Right lobe of liver (tissue), 6 donors: ENCODE results near the gene CDH16. TPM values are rescaled to one million over a fixed set of nuclear protein-coding genes. Genes with fewer than 3 reads are reported as not detected.

Source experiments
- ATAC-seq, 4 donors: fragments of 200-7000 bp; cut with Tn5 transposase; one replicate each; pipeline ENCODE4 v1.9.1; 2020; ENCODE audit warnings: mild to moderate bottlenecking in 4 of 4, moderate library complexity in 4 of 4
- DNase-seq, 3 donors: peaks; one replicate each; pipeline ENCODE4 v3.0.0-alpha.2; 2020
- H3K27ac ChIP-seq, 3 donors: fragments of 200-600 bp; one replicate each; pipeline ENCODE4 v1.8.0; 2022
- H3K27me3 ChIP-seq, 2 donors: fragments of 200-600 bp; one replicate each; pipeline ENCODE4 v1.8.0; 2022
- H3K36me3 ChIP-seq, 4 donors: fragments of 200-600 bp; sonication (generic) in 1 of 4; one replicate each; pipeline versions ENCODE4 v1.5.1 to v1.8.0; 2017 to 2022; ENCODE audit warnings: control low read depth in 1 of 4
- H3K4me1 ChIP-seq, 4 donors: fragments of 200-600 bp; sonication (generic) in 1 of 4; one replicate each; pipeline versions ENCODE4 v1.5.1 to v1.8.0; 2017 to 2022; ENCODE audit warnings: control low read depth in 1 of 4
- H3K4me3 ChIP-seq, 3 donors: fragments of 200-600 bp; one replicate each; pipeline ENCODE4 v1.8.0; 2022
- H3K9me3 ChIP-seq, 4 donors: fragments of 200-600 bp; sonication (generic) in 1 of 4; one replicate each; pipeline versions ENCODE4 v1.5.1 to v1.8.0; 2017 to 2022; ENCODE audit warnings: control low read depth in 1 of 4
- CTCF ChIP-seq, 4 donors: fragments of 200-600 bp in 3 of 4; fragments of 450-650 bp in 1 of 4; IDR thresholded peaks; one replicate each; pipeline versions ENCODE4 v1.5.1 to v1.8.0; 2016 to 2022; ENCODE audit warnings: antibody characterized with exemption in 4 of 4, mild to moderate bottlenecking in 2 of 4
- POLR2A ChIP-seq: fragments of 450-650 bp; IDR thresholded peaks from one replicate; pipeline ENCODE4 v1.6.1; 2017; ENCODE audit warnings: antibody characterized with exemption, mild to moderate bottlenecking
- WGBS: methylation state at CpG from one replicate; pipeline ENCODE4 v1.1.6; 2018; ENCODE audit warnings: low coverage, low lambda C conversion rate; ENCODE audit not compliant: insufficient coverage; ENCODE audit errors: missing lambda C conversion rate; 5-methylcytosine and 5-hydroxymethylcytosine counted together
- intact Hi-C, 2 donors: fragments of 100-400 bp; cut with DNase I; formaldehyde crosslinking; loops; one replicate each; pipeline versions ENCODE4 v1.11.2 to v1.14.1; 2022
- total RNA-seq, 6 experiments: library from RNA; depleted of rRNA in 2 of 6; stranded (reverse); fragments of >200 nt in 2 of 6; fragmentation: NEBNext Ultra II Directional in 3 of 6; extraction: Animal tissue kit (Norgen Biotek cat#: 25700) in 3 of 6; gene quantifications; one replicate each; pipeline versions ENCODE4 v1.1.0 to v1.2.4, GENCODE V29; 2016 to 2023
- donor health status: DM: no; HTN: yes; CAD: no.
- donor health status: DM: no; HTN: no; CAD: no.
- donor health status: DM: no; HTN: no; CAD: no.
- donor health status: DM: no; HTN: yes; CAD: no.
- donor health status: DM: no; HTN: yes; CAD: no.

Gene CDH16
- total RNA-seq, 6 experiments from 2014 or later, result 0.07 to 0.47 (median 0.22) TPM; not detected in 2

- ATAC-seq, result no peak
- H3K9me3 ChIP-seq, result no peaks in the 10 kb centered on the region
- no peak overlapping the region for H3K27ac ChIP-seq
- no peak for TF ChIP-seq CTCF (IDR thresholded peaks at IDR 0.05)
- TF ChIP-seq POLR2A, result no peak
- DNase-seq, result no peak
- H3K27me3 ChIP-seq, result no peaks in the 10 kb centered on the region
- H3K36me3 ChIP-seq, result no peaks in the 10 kb centered on the region
- H3K4me3 ChIP-seq, result no peak overlapping the region
- peaks cover 0 to 20% (median 8%) of the 10 kb centered on the region in 4 donors for H3K4me1 ChIP-seq
- intact Hi-C loops, result no loop called here
- whole genome bisulfite sequencing, result 31% methylated on average over 2 of the region's 4 CpGs
Measured at GRCh38 chr16:66932076-66932475, 13.4 kb upstream of the CDH16 start.

GRCh38 chr16:66931665-66932064, 13.0 kb upstream of the CDH16 start:
- intact Hi-C loops, result no loop called here

DNA sequence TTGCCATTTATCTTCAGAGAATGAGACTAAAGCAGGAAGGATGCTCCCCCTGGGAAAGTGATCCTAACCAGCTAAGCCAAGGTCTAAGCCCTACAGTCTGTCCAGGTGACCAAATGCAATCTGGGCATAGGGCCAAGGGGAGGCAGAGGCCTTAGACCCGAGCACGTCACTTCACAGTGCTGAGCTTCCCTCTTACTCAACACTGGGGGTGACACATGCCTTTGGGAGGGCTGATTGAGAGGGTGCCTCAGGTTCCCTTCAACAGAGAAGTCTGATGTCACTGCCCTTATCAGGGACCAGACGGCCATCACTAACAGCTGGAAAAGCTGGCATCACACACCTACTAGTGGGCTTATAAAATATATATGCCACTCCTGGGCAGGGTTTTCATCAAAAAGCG, 11.5 kb upstream of the CDH16 start:
- no peaks in the 10 kb centered on the region for H3K9me3 ChIP-seq
- no peaks in the 10 kb centered on the region for H3K36me3 ChIP-seq
- ATAC-seq, result peak; percentile 50 to 68 (median 58)
- TF ChIP-seq POLR2A, result no peak
- TF ChIP-seq CTCF (IDR thresholded peaks at IDR 0.05), result no peak
- H3K4me3 ChIP-seq, result no peak overlapping the region
- H3K4me1 ChIP-seq, result peaks cover 0 to 17% (median 8%) of the 10 kb centered on the region in 4 donors
- intact Hi-C loops, result no loop called here
- H3K27me3 ChIP-seq, result no peaks in the 10 kb centered on the region
- WGBS, result 53% methylated on average over 3 of the region's 4 CpGs
- peak; percentile 83 to 91 (median 86) for DNase-seq
- peak overlapping the region in 2 of 3 donors; percentile 47 to 63 for H3K27ac ChIP-seq

More at GRCh38 chr16:66931665-66932064, 13.0 kb upstream of the CDH16 start:
- Histone ChIP-seq H3K4me3 (no peak overlapping the region), H3K27ac (no peak overlapping the region), H3K4me1 (peaks cover 0 to 16% (median 7%) of the 10 kb centered on the region in 4 donors), H3K9me3 (no peaks in the 10 kb centered on the region), H3K27me3 (no peaks in the 10 kb centered on the region), H3K36me3 (no peaks in the 10 kb centered on the region)
- no peak for ATAC-seq
- WGBS, result 68% methylated on average over 2 of the region's 2 CpGs
- DNase-seq, result no peak
- no peak for TF ChIP-seq CTCF (IDR thresholded peaks at IDR 0.05)
- no peak for TF ChIP-seq POLR2A

GRCh38 chr16:66928702-66929388, 10.2 kb upstream of the CDH16 start:
- H3K36me3 ChIP-seq, result no peaks in the 10 kb centered on the region
- no peaks in the 10 kb centered on the region for H3K9me3 ChIP-seq
- DNase-seq (no peak), ATAC-seq (no peak)
- TF ChIP-seq POLR2A (no peak), CTCF (IDR thresholded peaks at IDR 0.05) (peak in 2 of 4 donors; percentile 14 to 32)
- intact Hi-C loops, result no loop called here
- no peaks in the 10 kb centered on the region for H3K27me3 ChIP-seq
- no peak overlapping the region for H3K27ac ChIP-seq
- peaks cover 0 to 19% (median 8%) of the 10 kb centered on the region in 4 donors for H3K4me1 ChIP-seq
- no peak overlapping the region for H3K4me3 ChIP-seq
- 75% methylated on average over 6 of the region's 10 CpGs for WGBS
